T-helper 1 cell (primary cell): ENCODE measurements around the gene ANKFY1.
"Not testable (repeated sequence)": the region's sequence is repeated elsewhere in the genome, so short reads cannot be mapped to it uniquely, and the experiment has no call there.

Source experiments
- DNase-seq, 5 donors: peaks; one replicate each; pipeline ENCODE4 v3.0.0-alpha.2; 2012 to 2020

Gene ANKFY1

DNA sequence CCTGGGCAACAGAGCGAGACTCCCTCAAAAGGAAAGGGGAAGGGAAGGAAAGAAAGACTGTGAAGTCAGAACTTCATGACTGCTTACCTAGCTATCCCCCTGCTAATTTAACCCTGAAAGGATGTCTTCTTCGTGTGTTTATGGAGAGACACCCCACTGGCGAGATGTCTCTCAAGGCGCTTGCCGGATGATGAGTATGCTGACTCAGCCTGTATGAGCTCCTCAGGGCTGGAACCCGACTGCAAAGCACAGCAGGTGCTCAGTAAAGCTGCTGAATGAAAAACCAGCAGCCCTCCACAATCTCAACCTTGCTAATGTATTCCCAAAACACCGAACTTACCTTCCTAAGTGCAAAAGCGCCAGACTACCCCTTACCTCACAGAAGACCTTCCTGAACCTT, 2.3 kb downstream of the ANKFY1 start:
- no peak for DNase-seq

DNA sequence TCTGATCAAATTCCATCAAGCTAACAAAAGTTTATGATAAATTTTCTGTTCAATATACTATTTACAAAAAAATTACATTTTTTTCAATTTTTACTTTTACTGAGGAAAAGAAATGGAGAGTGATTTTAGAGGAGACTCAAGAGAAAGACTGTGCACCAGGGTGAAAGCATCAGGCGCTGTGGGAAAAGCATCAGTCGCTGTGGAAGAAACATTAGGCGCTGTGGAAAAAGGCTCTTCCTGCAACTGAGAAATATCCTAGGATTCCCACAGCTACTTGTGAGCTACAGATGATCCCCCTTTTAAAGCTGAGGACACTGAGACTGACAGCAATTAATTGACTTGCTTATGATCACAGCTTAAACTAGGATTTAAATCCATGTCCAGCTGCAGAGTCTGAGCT, 4.9 kb downstream of the ANKFY1 start:
- no peak for DNase-seq

DNA sequence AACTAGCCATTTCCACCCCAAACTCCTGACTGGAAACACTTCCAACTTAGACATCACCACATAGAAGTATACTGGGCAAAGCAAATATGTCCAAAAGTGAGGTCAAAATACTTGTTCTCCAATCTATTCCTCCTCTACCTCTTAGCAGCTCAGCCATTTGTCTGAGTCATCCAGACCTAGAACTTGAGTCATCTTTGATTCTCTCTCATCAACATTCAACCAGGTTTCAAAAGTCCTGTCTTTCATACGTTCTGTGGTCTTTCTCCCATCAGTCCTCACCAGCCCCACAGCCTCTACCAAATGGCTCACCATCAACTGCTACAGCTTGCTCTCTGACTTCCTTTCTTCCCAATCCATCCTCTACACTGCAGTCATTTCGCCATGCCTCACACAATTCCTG, 6.8 kb downstream of the ANKFY1 start:
- no peak for DNase-seq

DNA sequence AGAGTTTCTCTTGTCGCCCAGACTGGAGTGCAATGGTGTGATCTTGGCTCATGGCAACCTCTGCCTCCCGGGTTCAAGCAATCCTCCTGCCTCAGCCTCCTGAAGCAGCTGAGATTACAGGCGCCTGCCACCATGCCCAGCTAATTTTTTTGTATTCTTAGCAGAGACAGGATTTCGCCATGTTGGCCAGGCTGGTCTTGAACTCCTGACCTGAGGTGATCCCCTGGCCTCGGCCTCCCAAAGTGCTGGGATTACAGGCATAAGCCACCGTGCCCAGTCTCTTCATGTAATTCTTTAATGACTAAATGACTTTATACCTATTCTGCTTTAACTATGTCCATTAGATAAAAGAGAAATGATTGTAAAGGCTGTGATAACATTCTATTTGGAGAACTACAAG, 8.5 kb downstream of the ANKFY1 start:
- not testable (repeated sequence) for DNase-seq

DNA sequence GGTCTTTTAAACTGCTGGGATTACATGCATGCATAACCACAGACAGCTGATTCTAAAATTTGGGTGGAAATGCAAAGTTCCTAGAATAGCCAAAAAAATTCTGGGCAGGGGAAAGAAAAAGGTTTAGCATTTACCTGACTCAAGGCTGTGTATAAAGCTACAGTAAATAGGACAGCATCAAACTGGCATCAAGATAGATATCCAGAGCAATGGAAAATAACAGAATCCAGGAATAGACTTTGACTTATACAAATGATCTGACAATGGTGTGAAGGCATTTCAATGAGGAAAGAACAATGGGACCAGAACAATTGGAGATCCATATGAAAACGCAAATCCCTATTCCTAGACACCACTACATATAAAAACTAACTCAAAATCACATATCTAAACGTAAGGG, 12.9 kb downstream of the ANKFY1 start:
- no peak for DNase-seq

DNA sequence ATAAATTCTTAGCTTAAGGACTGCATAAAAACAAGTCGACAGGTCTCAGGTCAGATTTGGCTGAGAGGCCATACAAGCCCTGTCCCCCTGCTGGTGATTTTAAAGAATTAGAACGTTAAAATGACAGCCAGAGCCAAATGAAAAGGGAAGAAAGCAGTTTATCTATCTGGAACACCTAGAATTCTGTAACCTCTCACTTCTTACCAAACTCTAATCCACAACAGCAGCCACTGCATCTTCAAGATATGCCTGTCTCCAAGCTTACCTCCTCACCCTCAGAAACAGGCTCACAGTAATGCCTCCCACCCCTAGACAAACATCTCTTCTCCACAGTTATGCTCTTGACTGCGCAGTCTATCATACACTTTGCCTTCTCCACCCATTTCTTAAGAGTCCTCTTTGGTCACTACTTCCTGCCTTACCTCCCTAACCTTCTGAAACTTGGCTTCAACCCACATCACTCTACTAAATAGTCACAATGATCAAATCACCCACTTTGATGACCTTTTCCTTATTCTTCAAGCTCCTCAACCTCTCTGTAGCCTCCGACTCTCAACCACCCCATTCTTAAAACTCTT, 14.2 kb downstream of the ANKFY1 start:
- no peak for DNase-seq

DNA sequence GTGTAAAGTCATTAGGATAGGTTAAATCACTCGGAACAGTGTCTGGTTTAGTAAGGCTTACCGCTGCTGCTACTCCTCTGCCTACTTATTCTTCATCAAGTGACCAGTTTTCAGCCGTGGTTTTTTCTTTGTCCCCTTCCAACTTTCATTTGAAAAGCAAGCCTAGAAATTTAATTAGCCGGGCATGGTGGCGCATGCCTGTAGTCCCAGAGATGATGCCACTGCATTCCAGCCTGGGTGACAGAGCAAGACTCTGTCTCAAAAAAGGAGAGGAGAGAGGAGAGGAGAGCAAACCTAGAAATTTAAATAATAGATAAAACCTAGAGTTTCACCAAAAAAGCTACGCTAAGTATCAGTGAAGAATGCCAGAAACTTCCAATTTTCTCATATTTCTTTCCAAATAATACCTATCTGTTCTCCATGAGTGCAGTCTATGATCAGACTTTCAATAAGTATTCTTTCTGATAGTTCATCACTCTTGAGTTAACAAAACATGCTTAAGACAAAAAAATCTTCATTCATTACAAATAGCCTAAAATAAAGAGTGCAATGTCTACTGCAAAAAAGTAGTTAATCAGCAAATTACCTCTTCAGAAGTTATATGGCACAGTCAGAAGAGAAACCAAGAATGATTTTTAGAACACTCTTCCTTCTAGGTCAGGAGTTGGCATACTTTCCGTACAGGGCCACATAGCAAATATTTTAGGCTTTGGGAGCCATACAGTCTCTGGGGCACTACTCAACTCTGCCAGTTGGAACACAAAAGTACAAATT, 15.1 kb downstream of the ANKFY1 start:
- no peak for DNase-seq

DNA sequence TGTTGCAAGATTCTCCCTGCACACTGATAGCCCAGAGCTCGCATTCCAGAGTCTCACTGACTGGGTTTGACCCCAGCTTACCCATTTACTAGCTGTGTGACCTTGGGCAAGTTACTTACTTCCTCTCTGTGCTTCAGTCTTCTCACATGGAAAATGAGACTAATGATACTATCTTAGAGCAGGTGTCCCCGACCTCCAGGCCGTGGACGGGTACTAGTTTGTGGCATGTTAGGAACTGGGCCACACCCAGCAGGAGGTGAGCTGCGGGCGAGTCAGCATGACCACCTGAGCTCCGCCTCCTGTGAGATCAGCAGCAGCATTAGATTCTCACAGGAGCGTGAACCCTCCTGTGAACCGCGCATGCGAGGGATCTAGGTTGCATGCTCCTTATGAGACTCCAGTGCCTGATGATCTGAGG, 15.8 kb downstream of the ANKFY1 start:
- DNase-seq = no peak

DNA sequence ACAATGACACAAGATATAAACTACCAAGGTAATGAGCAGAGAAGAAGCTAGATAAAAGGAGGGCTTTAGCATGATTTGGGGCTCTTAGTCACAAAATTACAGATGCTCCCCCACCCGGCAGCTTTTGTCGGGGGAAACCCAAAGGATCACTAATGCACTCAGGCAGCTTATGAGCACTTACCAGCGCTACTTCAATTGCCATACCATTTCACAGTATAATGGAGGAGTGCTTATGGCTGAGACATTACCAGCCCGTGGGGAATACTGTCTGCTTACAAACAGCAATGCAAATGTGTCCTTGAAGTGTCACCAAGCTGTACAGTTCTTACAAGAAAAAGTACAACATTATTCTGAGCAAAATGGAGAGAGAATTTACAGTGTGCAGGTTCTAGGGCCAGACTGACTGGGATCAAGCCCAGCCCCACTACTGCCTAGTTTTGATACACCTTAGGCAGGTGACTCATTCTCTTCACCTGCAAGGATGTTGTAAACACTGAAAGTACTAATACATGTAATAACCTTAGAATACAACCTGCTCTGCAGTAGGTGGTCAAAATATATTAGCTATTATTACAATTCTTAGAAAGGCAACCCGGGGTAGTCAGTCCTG, 16.3 kb downstream of the ANKFY1 start:
- no peak for DNase-seq

DNA sequence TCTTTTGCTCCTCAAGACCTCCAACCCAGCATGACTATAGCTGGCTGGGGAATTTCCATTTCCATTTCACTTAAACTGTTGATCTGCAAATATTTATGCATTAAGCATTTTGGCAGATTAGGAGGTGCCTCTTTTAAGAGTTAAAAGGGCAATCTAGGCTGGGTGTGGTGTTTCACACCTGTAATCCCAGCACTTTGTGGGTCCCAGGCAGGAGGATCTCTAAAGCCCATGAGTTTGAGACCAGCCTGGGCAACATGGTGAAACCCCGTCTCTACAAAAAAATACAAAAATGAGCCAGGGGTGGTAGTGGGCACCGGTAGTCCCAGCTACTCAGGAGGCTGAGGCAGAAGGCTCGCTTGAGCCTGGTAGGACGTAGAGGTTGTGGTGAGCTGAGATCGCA, 17.1 kb downstream of the ANKFY1 start:
- DNase-seq = no peak

DNA sequence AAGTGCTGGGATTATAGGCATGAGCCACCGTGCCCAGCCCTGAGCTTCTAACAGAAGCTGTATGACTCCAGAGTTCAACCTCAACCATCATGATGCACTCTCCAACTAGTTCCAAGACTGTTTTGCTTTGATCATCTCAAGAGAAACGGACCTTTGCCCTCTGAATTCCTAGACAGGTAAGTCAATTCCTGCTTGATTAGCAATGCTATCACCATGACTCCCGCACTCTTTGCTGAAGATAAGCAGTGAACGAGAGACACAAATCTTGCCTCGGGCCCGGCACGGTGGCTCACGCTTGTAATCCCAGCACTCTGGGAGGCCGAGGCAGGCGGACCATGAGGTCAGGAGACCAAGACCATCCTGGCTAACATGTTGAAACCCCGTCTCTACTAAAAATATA, 22.2 kb downstream of the ANKFY1 start:
- DNase-seq = no peak

DNA sequence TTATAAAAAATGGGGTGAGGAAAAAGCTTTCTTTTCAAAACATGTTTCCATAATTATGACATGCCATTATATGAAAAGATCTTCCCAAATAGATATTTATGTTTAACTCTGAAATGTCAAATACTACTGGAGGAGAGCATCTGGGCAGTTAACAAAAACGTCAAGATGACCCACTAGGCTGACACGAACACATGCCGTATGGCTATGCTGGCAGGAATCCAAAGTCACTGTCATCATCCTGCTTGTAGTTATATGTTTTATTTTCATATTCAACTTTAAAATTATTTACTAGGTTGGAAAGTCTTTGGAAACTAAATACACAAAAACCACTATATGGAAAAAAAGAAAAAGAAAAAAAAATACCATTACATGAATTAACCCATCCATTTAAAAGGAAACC, 27.3 kb downstream of the ANKFY1 start:
- no peak for DNase-seq

DNA sequence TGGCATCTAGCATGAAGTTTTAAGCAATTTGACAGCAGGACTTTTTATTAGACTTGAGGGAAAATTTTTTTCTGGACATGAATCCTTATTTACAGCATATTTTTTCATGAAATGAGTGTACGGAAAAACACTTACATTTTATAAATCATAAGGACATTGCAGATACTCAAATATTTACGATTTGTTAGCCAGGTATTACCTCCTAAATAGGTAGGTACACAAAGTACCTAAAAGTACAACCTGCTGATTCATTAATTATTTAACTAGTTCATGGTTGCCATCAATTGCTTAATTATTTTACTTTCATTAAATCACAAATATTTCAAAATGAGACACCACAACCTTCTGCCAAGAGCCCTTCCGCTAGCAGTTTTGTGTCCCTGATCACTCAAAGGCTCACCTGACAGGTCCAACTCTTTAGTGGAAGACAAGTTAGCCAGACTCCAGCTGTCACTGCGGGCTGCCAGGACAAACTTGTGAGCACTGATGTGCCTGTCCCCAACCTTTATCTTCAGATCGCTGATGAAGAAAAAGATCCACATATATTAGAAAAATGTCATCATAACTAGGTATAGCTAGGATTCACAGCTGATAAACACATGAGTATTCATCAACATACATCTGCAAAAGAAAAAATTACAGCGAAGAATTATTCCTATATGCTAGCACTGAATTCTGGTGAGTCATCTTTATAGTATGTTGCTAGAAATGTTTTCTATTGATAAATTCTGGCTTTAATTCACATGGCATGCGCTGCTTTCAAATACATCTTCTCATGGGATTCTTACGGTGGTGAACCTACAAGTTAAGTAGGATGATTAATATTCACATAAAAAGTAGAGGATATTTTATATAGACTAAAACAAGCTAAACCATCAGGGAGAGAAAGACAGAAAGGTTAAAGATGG, 28.2 kb downstream of the ANKFY1 start:
- DNase-seq = no peak

DNA sequence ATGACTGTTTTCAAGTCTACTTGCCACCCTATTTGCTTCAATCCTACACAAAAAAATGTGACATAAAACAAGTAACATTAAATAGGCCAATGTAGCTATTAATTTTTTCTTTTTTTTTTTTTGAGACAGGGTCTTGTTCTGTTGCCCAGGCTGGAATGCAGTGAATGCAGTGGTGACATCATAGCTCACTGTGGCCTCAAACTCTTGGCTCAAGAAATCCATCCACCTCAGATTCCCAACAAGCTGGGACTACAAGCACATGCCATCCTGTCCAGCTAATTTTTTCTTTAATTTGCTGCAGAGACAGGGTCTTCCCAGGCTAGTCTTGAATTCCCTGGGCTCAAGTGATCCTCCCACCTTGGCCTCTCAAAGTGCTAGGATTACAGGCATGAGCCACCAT, 29.4 kb downstream of the ANKFY1 start:
- DNase-seq = no peak

DNA sequence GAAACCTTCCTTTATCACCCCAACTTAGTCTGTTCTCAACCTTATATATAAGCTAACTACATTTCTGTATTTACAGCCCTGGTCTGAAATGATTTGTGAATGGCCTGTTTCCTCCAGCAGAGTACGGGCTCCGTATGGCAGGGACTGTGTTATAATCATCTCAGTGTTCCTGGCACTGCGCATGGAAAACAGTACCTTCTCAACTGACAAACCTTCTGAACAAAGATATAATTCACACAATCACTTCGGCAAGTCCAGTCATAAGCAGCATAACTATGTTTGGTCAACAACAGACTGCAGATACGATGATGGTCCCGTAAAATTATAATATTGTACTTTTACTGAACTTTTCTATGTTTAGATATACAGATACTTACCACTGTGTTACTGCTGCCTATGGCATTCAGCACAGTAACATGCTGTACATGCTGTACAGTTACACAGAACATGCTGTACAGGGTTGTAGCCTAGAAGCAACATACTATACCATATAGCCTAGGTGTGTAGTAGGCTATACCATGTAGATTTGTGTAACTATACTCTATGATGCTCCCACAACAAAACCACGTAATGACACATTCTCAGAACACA, 30.0 kb downstream of the ANKFY1 start:
- no peak for DNase-seq

DNA sequence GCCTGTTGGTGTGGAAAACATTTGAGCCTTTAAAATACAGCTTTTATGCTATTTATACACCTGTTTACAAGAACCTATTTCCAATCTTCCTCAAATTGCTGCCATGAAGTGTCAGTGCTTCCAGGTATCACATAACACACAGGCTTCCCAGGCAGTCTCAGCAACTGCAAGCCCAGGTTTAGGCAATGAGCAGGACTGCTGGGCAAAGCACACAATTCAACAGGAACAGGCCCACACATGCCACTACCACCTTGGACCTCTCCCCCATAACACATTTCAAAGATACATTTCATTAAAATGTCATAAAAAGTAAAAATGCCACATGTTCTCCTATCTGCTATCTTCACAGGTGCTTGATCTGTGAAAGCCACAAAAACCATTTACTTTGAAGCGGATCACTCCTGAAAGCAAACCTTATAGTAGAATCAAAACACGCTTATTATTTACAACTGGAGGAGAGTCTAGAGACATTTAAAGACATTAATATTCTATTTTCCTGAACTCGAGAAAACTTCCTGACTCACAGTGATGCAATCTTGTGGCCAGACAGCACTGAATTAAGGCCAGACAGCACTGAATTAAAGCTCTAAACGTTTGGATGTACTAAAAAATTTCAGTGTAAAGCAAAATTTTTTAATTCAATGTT, 31.5 kb downstream of the ANKFY1 start:
- DNase-seq = no peak

DNA sequence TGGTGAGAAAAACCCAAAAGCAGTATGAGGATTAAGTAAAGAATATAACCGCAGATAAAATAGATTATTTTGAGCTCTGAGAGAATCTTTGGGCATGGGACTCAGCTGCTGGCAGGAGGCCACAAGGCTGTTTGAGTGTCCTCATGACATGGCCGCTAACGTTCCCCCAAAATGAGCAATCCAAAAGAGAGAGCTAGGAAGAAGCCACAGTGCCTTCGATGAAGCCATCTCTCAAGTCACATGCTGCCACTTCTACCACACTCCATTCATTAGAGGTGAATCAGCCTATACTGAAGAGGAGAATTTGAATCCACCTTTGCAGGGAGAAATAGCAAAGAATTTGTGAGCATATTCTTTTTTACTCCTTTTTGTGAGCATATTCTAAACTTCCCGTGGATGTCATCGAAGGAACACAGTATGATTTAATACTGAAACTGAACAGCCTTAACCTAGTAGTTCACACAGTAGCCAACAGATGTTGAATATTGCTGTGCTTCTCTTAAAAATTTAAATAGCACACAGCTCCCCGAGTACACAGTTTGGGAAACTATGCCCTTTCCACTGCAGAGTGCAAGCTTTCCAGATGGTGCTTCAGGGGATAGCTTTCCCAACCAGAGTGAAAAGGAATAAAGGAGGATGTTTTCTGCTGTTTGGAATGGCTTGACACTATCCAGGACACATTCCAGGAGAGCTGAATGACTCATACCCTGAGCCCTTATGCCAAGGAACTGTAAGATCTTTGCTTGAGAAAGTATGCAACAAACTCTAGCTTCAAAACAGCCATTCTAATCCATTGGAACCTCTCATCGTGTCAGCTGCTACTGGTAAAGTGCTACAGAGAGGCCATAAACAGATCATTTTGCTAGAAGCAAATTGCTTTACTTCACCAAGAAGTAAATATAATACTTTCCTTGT, 33.9 kb downstream of the ANKFY1 start:
- DNase-seq = no peak

DNA sequence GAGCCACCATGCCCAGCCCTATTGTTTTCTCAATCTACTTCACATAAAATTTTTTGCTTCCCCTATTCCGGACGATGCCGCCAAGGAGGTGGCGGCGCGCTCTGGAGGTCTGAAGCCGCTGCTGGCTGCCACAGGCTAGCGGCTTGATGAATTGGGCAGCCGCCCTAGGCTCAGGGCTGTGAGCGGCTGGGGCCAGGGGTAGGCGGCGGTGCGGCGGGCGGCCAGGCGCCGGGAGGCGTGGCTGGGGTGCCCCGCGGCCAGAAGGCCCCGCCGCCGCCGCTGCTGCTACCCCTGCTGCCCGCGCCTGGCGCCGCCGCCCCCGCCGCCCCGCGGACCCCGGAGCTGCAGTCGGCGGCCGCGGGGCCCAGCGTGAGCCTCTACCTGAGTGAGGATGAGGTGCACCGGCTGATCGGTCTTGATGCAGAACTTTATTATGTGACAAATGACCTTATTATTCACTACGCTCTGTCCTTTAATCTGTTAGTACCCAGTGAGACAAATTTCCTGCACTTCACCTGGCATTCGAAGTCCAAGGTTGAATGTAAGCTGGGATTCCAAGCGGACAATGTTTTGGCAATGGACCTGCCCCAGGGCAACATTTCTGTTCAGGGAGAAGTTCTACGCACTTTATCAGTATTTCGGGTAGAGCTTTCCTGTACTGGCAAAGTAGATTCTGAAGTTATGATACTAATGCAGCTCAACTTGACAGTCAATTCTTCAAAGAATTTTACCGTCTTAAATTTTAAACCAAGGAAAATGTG, 41.7 kb downstream of the ANKFY1 start:
- no peak for DNase-seq

DNA sequence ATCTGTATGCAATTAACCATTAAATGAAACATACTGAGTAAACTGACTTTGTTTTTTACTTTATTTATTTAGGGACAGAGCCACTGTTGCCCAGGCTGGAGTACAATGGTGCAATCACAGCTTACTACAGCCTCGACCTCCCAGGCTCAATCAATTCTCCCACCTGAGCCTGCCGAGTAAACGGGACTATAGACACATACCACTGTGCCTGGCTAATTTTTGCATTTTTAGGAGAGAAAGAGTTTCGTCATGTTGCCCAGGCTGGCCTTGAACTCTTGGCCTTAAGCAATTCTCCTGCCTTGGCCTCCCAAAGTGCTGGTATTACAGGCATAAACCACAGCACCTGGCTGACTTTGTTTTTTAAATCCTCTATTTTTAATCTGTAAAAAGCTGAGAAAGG, 42.6 kb downstream of the ANKFY1 start:
- no peak for DNase-seq

DNA sequence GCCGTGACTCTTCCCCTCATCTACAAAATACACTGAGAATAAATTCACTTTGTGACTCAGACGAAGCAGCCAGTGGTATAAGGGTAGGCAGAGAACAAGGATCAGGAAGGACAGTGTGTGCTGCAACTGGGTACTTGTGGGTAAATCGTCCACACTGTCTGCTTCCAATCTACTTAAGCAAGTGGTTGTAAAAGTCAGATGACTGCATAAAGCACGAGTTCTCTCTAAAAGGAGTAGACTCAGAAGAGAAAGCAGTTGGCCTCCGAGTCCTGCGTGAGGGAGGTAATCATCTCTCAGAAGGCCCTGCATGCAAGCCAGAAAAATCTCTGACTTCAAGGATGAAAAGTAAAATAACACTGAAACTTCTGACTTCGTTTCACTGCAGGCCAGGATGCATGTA, 43.1 kb downstream of the ANKFY1 start:
- no peak for DNase-seq

DNA sequence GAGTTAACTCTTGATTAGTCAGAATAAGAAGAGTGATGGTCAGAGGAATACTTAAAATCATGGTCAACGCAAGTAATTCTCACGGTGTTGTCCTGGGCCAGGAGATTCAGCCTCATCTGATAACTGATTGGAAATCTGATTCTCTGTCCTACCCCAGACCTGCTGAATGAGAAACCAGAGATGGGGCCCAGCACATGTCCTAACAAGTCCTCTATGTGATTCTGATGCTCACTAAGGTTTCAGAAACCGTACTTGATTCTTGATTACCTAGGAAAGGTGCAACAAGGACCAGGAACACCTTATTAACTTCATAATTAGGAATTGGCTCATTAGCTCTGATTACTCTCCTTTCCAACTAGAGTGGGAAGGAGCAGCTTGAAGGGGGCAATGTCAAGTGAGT, 44.5 kb downstream of the ANKFY1 start:
- no peak for DNase-seq
